GM13977 (cell line): Measurements from ENCODE around the gene SCNM1.

Experiments used
- DNase-seq: peaks from one replicate; pipeline ENCODE4 v3.0.0; 2012; ENCODE audit warnings: low spot score
- CTCF ChIP-seq: IDR thresholded peaks from 2 replicates; pipeline ENCODE4 v1.5.1; 2012; ENCODE audit warnings: mild to moderate bottlenecking, control low read depth; ENCODE audit not compliant: insufficient read depth; ENCODE audit errors: extremely low read depth, missing control alignments
- in situ Hi-C: fragments of 300-500 bp; cut with MboI; formaldehyde crosslinking; loops from one replicate; pipeline ENCODE4 v1.12.0; 2022; ENCODE audit warnings: low sequenced_read_pairs, low pct_unique_long_range_greater_than_20kb, mixed read lengths, inconsistent platforms; ENCODE audit not compliant: unreplicated experiment

SCNM1 gene

GRCh38 chr1:151165738-151166504 is at the start of gene SCNM1, which contains the start of gene LYSMD1:
TSS of gene SCNM1 (plus strand) at chr1:151166144. CDS start at chr1:151166153, 9 bp downstream.
TSS of gene LYSMD1 (minus strand) at chr1:151165902. CDS start at chr1:151165258, 644 bp downstream.
- peak; percentile 92 for DNase-seq
- TF ChIP-seq CTCF, result no peak
- in situ Hi-C loops, result no loop called here

- in situ Hi-C loops, result no loop called here
- no peak for TF ChIP-seq CTCF
- DNase-seq, result no peak
These were observed 41.1 kb upstream of the SCNM1 start for GRCh38 chr1:151124763-151125403.

DNA sequence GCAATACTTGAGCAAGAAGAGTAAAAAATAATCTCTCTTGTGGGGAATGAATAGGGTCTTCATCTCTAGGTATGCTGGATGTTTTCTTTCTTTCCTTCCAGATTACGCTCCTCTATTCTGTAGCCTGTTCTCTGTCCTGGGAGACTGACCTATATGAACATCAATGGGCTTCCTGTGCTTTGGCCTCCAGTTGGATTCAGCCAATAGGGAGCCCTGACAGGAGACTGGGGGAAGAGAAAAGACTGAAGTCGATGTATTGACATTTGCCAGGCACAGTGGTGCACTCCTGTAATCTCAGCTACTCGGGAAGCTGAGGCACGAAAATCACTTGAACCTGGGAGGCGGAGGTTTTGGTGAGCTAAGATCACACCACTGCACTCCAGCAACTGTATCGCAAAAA is 37.1 kb upstream of the SCNM1 start:
- TF ChIP-seq CTCF, result no peak
- in situ Hi-C loops, result no loop called here
- no peak for DNase-seq

DNA sequence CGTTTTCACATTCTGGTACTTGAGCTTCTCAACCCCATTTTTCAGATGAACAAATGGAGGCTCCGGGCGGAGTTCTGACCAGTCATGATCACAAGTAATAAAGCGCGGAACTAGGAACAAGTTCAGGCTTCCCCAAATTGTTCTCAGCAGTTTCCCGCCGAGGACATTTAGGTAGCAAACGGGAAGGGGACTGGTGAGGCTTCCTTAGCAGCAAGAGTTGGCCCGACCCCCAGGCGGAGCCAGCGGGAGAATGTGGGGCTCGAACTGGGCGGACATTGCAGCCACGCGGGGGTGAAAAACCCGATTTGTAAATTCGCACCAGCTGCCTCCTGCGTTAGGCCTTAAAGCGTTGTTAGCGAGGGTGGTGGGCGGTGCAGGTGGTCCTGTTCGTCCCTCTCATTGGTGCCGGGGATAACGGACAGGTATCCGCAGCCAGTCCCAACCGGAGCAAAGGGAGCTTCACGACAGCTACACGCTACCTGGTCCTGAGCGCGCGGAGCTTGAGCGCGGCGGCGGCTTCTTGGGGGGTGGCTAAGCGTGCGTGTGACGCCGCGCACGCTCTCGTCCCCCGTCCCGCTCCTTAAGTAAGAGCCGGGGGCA is 34.9 kb upstream of the SCNM1 start:
- in situ Hi-C loops, result no loop called here
- DNase-seq, result peak; percentile 93
- no peak for TF ChIP-seq CTCF

- in situ Hi-C loops, result no loop called here
- DNase-seq, result no peak
- TF ChIP-seq CTCF, result no peak
These were observed 34.1 kb upstream of the SCNM1 start for GRCh38 chr1:151131701-151132334.

DNA sequence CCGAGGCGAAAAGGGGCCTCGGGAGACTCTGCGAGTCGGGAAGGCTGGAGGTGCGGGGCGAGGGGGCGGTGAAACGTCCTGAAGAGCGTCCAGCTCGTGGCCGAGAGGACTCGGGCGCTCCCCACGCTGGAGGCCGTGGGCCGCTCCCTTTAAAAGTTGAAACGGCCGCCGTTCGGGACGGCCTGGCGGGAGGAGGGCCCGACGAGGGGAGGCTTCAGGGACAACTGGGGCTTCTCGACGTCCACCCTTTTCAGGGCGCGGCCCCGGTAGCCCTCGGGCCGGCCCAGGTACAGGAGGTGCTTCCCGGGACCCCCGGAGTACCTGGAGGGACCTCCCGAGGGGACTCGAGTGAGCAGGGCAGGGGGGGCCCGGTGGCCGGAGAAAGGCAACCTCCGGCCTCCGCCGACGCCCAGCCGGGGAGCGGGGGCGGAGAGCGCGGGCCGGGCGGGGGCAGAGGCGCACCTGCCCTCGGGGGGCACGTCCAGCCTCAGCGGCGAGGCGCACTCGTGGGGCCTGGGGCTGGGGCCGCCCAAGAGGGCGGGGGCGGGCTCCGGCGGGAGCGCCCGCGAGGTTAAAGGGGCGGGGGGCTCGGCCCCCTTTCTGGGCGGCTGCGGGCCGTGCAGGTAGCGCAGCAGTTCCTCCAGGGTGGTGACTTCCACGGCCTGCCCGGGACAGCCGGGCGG is 33.5 kb upstream of the SCNM1 start:
- DNase-seq, result no peak
- TF ChIP-seq CTCF, result no peak
- in situ Hi-C loops, result no loop called here
